22Rv1 (cell line): ENCODE measurements around the gene NPB.

Experiments
- CTCF ChIP-seq: fragments of 450-650 bp; IDR thresholded peaks from 2 replicates; pipeline ENCODE4 v1.5.1; 2017; ENCODE audit warnings: mild to moderate bottlenecking
- ZFX ChIP-seq: fragments of 450-650 bp; IDR thresholded peaks from 2 replicates; pipeline ENCODE4 v1.6.1; 2017; ENCODE audit warnings: antibody characterized with exemption, borderline replicate concordance

GRCh38 chr17:81927152-81927652 is 25.2 kb downstream of the NPB start:
- TF ChIP-seq CTCF (no peak), ZFX (no peak)
